HEK293 (cell line): ENCODE data around the gene MARVELD1.

Experiments used
- ELK4 ChIP-seq: IDR thresholded peaks from 2 replicates; pipeline ENCODE4 v1.6.1; 2011; ENCODE audit warnings: mild to moderate bottlenecking, low read depth, low read length, borderline replicate concordance
- FEZF1 ChIP-seq: fragments of 450-650 bp; formaldehyde crosslinking; IDR thresholded peaks from 2 replicates; pipeline ENCODE4 v1.5.1; 2016; ENCODE audit warnings: missing biosample characterization, missing genetic modification characterization
- GFI1B ChIP-seq: fragments of 450-650 bp; formaldehyde crosslinking; IDR thresholded peaks from 2 replicates; pipeline ENCODE4 v1.5.1; 2016; ENCODE audit warnings: missing biosample characterization, missing genetic modification characterization
- GLI4 ChIP-seq: fragments of 450-650 bp; formaldehyde crosslinking; IDR thresholded peaks from 2 replicates; pipeline ENCODE4 v1.5.1; 2016; ENCODE audit warnings: missing biosample characterization, missing genetic modification characterization
- HOXD13 ChIP-seq: sonication (generic); formaldehyde crosslinking; IDR thresholded peaks from 2 replicates; pipeline ENCODE4 v1.8.0; 2022; ENCODE audit warnings: missing genetic modification reagents, borderline replicate concordance
- IKZF3 ChIP-seq: fragments of 450-650 bp; IDR thresholded peaks from 2 replicates; pipeline ENCODE4 v1.5.0; 2018; ENCODE audit warnings: missing biosample characterization, mild to moderate bottlenecking, missing genetic modification characterization, moderate library complexity
- KLF10 ChIP-seq: fragments of 450-650 bp; IDR thresholded peaks from 2 replicates; pipeline ENCODE4 v1.5.1; 2018; ENCODE audit warnings: missing biosample characterization, mild to moderate bottlenecking, missing genetic modification characterization
- KLF17 ChIP-seq: fragments of 450-650 bp; formaldehyde crosslinking; IDR thresholded peaks from 2 replicates; pipeline ENCODE4 v1.5.1; 2016; ENCODE audit warnings: missing biosample characterization, missing genetic modification characterization
- MYNN ChIP-seq: fragments of 450-650 bp; formaldehyde crosslinking; IDR thresholded peaks from 2 replicates; pipeline ENCODE4 v1.5.1; 2016; ENCODE audit warnings: missing biosample characterization, missing genetic modification characterization, borderline replicate concordance
- PBX3 ChIP-seq: sonication (generic); formaldehyde crosslinking; IDR thresholded peaks from 2 replicates; pipeline ENCODE4 v1.8.1; 2022; ENCODE audit warnings: mild to moderate bottlenecking, moderate library complexity, missing genetic modification reagents
- PRDM10 ChIP-seq: fragments of 450-650 bp; formaldehyde crosslinking; IDR thresholded peaks from 2 replicates; pipeline ENCODE4 v1.5.1; 2016; ENCODE audit warnings: missing biosample characterization, missing genetic modification characterization
- SP2 ChIP-seq: fragments of 450-650 bp; formaldehyde crosslinking; IDR thresholded peaks from 2 replicates; pipeline ENCODE4 v1.5.1; 2016; ENCODE audit warnings: missing biosample characterization, missing genetic modification characterization
- SP3 ChIP-seq: fragments of 450-650 bp; formaldehyde crosslinking; IDR thresholded peaks from 2 replicates; pipeline ENCODE4 v1.5.1; 2016; ENCODE audit warnings: missing biosample characterization, missing genetic modification characterization
- TCF7L2 ChIP-seq: IDR thresholded peaks from 2 replicates; pipeline ENCODE4 v1.6.1; 2011; ENCODE audit warnings: low read depth, mild to moderate bottlenecking, inconsistent platforms, low read length, moderate library complexity, borderline replicate concordance
- ZBTB17 ChIP-seq: fragments of 450-650 bp; formaldehyde crosslinking; IDR thresholded peaks from 2 replicates; pipeline ENCODE4 v1.5.1; 2016; ENCODE audit warnings: missing biosample characterization, missing genetic modification characterization
- ZBTB44 ChIP-seq: fragments of 450-650 bp; IDR thresholded peaks from 2 replicates; pipeline ENCODE4 v1.5.1; 2018; ENCODE audit warnings: missing biosample characterization, mild to moderate bottlenecking, missing genetic modification characterization
- ZBTB48 ChIP-seq: fragments of 450-650 bp; formaldehyde crosslinking; IDR thresholded peaks from 2 replicates; pipeline ENCODE4 v1.5.1; 2016; ENCODE audit warnings: missing biosample characterization, missing genetic modification characterization
- ZNF16 ChIP-seq: fragments of 450-650 bp; formaldehyde crosslinking; IDR thresholded peaks from 2 replicates; pipeline ENCODE4 v1.5.1; 2016; ENCODE audit warnings: low read depth, missing biosample characterization, missing genetic modification characterization
- ZNF169 ChIP-seq: fragments of 450-650 bp; formaldehyde crosslinking; IDR thresholded peaks from 2 replicates; pipeline ENCODE4 v1.5.1; 2016; ENCODE audit warnings: missing biosample characterization, missing genetic modification characterization
- ZNF2 ChIP-seq: fragments of 450-650 bp; formaldehyde crosslinking; IDR thresholded peaks from 2 replicates; pipeline ENCODE4 v1.5.1; 2016; ENCODE audit warnings: missing biosample characterization, missing genetic modification characterization
- ZNF248 ChIP-seq: fragments of 450-650 bp; formaldehyde crosslinking; IDR thresholded peaks from 2 replicates; pipeline ENCODE4 v1.5.1; 2017; ENCODE audit warnings: missing biosample characterization, missing genetic modification characterization
- ZNF292 ChIP-seq: fragments of 450-650 bp; formaldehyde crosslinking; IDR thresholded peaks from 2 replicates; pipeline ENCODE4 v1.5.1; 2016; ENCODE audit warnings: low read depth, missing biosample characterization, missing genetic modification characterization, borderline replicate concordance
- ZNF324 ChIP-seq: fragments of 450-650 bp; formaldehyde crosslinking; IDR thresholded peaks from 2 replicates; pipeline ENCODE4 v1.5.1; 2016; ENCODE audit warnings: missing biosample characterization, missing genetic modification characterization
- ZNF621 ChIP-seq: fragments of 450-650 bp; formaldehyde crosslinking; IDR thresholded peaks from 2 replicates; pipeline ENCODE4 v1.5.1; 2017; ENCODE audit warnings: missing biosample characterization, missing genetic modification characterization
- ZNF623 ChIP-seq: fragments of 450-650 bp; formaldehyde crosslinking; IDR thresholded peaks from 2 replicates; pipeline ENCODE4 v1.5.1; 2016; ENCODE audit warnings: missing biosample characterization, missing genetic modification characterization
- ZNF658 ChIP-seq: fragments of 450-650 bp; formaldehyde crosslinking; IDR thresholded peaks from 2 replicates; pipeline ENCODE4; 2016; ENCODE audit warnings: missing biosample characterization, missing genetic modification characterization
- ZNF660 ChIP-seq: fragments of 450-650 bp; IDR thresholded peaks from 2 replicates; pipeline ENCODE4 v1.5.1; 2018; ENCODE audit warnings: missing biosample characterization, mild to moderate bottlenecking, missing genetic modification characterization
- ZNF776 ChIP-seq: fragments of 450-650 bp; formaldehyde crosslinking; IDR thresholded peaks from 2 replicates; pipeline ENCODE4 v1.5.0; 2017; ENCODE audit warnings: missing biosample characterization, missing genetic modification characterization, borderline replicate concordance
- ZNF791 ChIP-seq: fragments of 450-650 bp; formaldehyde crosslinking; IDR thresholded peaks from 2 replicates; pipeline ENCODE4 v1.5.1; 2016; ENCODE audit warnings: missing biosample characterization, missing genetic modification characterization
- ZSCAN23 ChIP-seq: fragments of 450-650 bp; formaldehyde crosslinking; IDR thresholded peaks from 2 replicates; pipeline ENCODE4 v1.5.1; 2016; ENCODE audit warnings: missing biosample characterization, missing genetic modification characterization
- TF ChIP-seq, protein P1 (sequence below): fragments of 450-650 bp; formaldehyde crosslinking; IDR thresholded peaks from 2 replicates; pipeline ENCODE4 v1.5.1; 2016; ENCODE audit warnings: missing biosample characterization, missing genetic modification characterization

Gene MARVELD1

DNA sequence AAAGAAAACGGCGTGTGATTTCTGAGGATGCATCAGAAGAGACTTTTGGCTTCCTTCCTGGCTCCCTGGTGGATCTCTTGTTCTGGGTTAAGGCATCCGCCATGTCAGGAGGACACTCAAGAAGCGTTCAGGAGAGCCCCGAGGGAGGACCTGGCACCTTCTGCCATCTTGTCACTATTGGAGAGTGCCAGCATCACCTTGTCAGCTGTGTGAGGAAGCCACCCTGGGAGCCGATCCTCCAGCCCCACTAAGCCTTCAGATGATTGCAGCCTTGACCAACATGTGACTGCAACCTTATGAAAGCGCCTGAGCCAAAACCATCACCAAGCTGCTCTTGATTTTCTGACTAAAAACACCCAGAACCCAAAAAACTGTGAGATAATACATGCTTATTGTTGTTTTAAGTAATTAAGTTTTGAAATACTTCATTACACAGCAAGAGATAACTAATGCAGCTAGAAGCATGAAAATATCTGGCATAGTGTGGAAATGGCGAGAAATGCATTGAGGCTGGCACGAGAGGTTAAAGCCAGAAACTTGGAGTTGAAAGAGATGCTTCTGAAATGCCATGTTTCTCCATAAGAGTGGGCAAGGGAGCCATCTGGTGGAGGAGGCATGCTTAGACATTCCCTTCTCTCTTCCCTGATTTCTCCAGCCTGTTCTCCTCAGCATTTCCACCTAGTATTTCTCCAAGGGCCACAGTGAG is 18.0 kb downstream of the MARVELD1 start (continued):
- TF ChIP-seq ZBTB48 (tag by site-specific recombination) (no peak), IKZF3 (tag by site-specific recombination) (peak; percentile 59), TCF7L2 (no peak), KLF10 (tag by site-specific recombination) (0 out of 2 replicates have a peak, but pooled peaks have one; percentile 26), ZNF623 (no peak), ZNF16 (tag by site-specific recombination) (no peak), ZNF169 (tag by site-specific recombination) (no peak), ZNF660 (0 out of 2 replicates have a peak, but pooled peaks have one; percentile 63), ZNF658 (tag by site-specific recombination) (no peak), HOXD13 (no peak), KLF17 (no peak), PBX3 (CRISPR knock-in tag) (no peak), ZNF621 (tag by site-specific recombination) (no peak), ZNF2 (tag by site-specific recombination) (peak; percentile 65; the same call in 1 of the 2 replicates), SP3 (tag by site-specific recombination) (no peak), ZNF292 (tag by site-specific recombination) (no peak), GFI1B (tag by site-specific recombination) (no peak), MYNN (no peak), ZBTB17 (no peak), PRDM10 (tag by site-specific recombination) (no peak), ZBTB44 (0 out of 2 replicates have a peak, but pooled peaks have one; percentile 22), ZNF791 (tag by site-specific recombination) (no peak), SP2 (tag by site-specific recombination) (no peak), ZNF776 (tag by site-specific recombination) (no peak), ZNF248 (tag by site-specific recombination) (no peak), ZSCAN23 (tag by site-specific recombination) (no peak), ELK4 (no peak), ZNF324 (no peak), GLI4 (no peak), FEZF1 (tag by site-specific recombination) (no peak)
- TF ChIP-seq, protein P1, sequence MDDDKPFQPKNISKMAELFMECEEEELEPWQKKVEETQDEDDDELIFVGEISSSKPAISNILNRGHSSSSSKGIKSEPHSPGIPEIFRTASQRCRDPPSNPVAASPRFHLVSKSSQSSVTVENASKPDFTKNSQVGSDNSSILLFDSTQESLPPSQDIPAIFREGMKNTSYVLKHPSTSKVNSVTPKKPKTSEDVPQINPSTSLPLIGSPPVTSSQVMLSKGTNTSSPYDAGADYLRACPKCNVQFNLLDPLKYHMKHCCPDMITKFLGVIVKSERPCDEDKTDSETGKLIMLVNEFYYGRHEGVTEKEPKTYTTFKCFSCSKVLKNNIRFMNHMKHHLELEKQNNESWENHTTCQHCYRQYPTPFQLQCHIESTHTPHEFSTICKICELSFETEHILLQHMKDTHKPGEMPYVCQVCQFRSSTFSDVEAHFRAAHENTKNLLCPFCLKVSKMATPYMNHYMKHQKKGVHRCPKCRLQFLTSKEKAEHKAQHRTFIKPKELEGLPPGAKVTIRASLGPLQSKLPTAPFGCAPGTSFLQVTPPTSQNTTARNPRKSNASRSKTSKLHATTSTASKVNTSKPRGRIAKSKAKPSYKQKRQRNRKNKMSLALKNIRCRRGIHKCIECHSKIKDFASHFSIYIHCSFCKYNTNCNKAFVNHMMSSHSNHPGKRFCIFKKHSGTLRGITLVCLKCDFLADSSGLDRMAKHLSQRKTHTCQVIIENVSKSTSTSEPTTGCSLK (tag by site-specific recombination): no peak
